CD14-positive monocyte (primary cell): ENCODE measurements around the gene DYSF. TPM values are rescaled to one million over a fixed set of nuclear protein-coding genes. Genes with fewer than 3 reads are reported as not detected.

Experiments
- DNase-seq, 3 donors: peaks; one replicate each; pipeline ENCODE4 v3.0.0-alpha.2; 2011 to 2022
- H2AFZ ChIP-seq: 2 replicates; pipeline ENCODE4 v1.6.0; 2012; ENCODE audit warnings: mild to moderate bottlenecking, low read depth, low read length, inconsistent platforms; ENCODE audit not compliant: insufficient read depth, poor library complexity, severe bottlenecking
- H3K27ac ChIP-seq, 2 donors: 1 replicate in 1 of 2; 2 replicates in 1 of 2; pipeline ENCODE4 v1.5.1; 2012 to 2013; ENCODE audit warnings: low read length in 2 of 2, control low read depth in 1 of 2, inconsistent platforms in 1 of 2, low read depth in 1 of 2, mild to moderate bottlenecking in 1 of 2
- H3K27me3 ChIP-seq, 2 donors: one replicate each; pipeline versions ENCODE4 v1.6.0 to v1.6.1; 2011 to 2013; ENCODE audit warnings: low read length in 2 of 2; ENCODE audit not compliant: control insufficient read depth in 2 of 2, insufficient read depth in 2 of 2
- H3K36me3 ChIP-seq, 2 donors: replicated peaks in 1 of 2; 1 replicate in 1 of 2; 2 replicates in 1 of 2; pipeline versions ENCODE4 v1.5.1 to v1.6.1; 2012 to 2013; ENCODE audit warnings: low read length in 2 of 2, control low read depth in 1 of 2, inconsistent platforms in 1 of 2, mild to moderate bottlenecking in 1 of 2; ENCODE audit not compliant: insufficient read depth in 2 of 2, control insufficient read depth in 1 of 2
- H3K4me1 ChIP-seq, 2 donors: 1 replicate in 1 of 2; 2 replicates in 1 of 2; pipeline versions ENCODE4 v1.5.1 to v1.6.1; 2012 to 2013; ENCODE audit warnings: low read length in 2 of 2, control low read depth in 1 of 2, inconsistent platforms in 1 of 2, mild to moderate bottlenecking in 1 of 2, moderate library complexity in 1 of 2; ENCODE audit not compliant: insufficient read depth in 2 of 2, control insufficient read depth in 1 of 2
- H3K4me2 ChIP-seq: replicated peaks from 2 replicates; pipeline ENCODE3; 2012; ENCODE audit warnings: low read length, moderate library complexity, mild to moderate bottlenecking; ENCODE audit not compliant: poor library complexity, severe bottlenecking; ENCODE audit errors: extremely low read depth
- H3K4me3 ChIP-seq, 3 experiments: fragments of 200-600 bp in 1 of 3; sonication (generic) in 1 of 3; replicated peaks in 1 of 3; 1 replicate in 2 of 3; 2 replicates in 1 of 3; pipeline ENCODE4 v1.5.1; 2011 to 2013; ENCODE audit warnings: low read length in 3 of 3, mild to moderate bottlenecking in 3 of 3, control low read depth in 2 of 3, low read depth in 2 of 3, inconsistent platforms in 1 of 3, moderate library complexity in 1 of 3
- H3K79me2 ChIP-seq: 2 replicates; pipeline ENCODE4 v1.6.0; 2012; ENCODE audit warnings: mild to moderate bottlenecking, control low read depth, inconsistent platforms, low read length, moderate library complexity; ENCODE audit not compliant: insufficient read depth
- H3K9ac ChIP-seq: 2 replicates; pipeline ENCODE4 v1.6.0; 2017; ENCODE audit warnings: low read length, mild to moderate bottlenecking; ENCODE audit not compliant: insufficient read depth, poor library complexity, severe bottlenecking
- H3K9me3 ChIP-seq, 2 donors: replicated peaks in 1 of 2; 1 replicate in 1 of 2; 2 replicates in 1 of 2; pipeline versions ENCODE4 v1.5.1 to v1.6.1; 2012 to 2013; ENCODE audit warnings: low read length in 2 of 2, control low read depth in 1 of 2; ENCODE audit not compliant: control insufficient read depth in 1 of 2, insufficient read depth in 1 of 2
- H4K20me1 ChIP-seq: 2 replicates; pipeline ENCODE4 v1.6.0; 2012; ENCODE audit warnings: mild to moderate bottlenecking, low read length, control low read depth, moderate library complexity; ENCODE audit not compliant: insufficient read depth
- H3K27ac Mint-ChIP-seq, 7 donors: one replicate each; pipeline ENCODE4 v1.8.0; 2020; ENCODE audit warnings: mild to moderate bottlenecking in 7 of 7, mixed read lengths in 7 of 7, moderate library complexity in 6 of 7, inconsistent platforms in 2 of 7
- H3K27me3 Mint-ChIP-seq, 3 donors: one replicate each; pipeline ENCODE4 v1.8.0; 2021 to 2022; ENCODE audit warnings: low read depth in 3 of 3, mild to moderate bottlenecking in 3 of 3, mixed read lengths in 3 of 3, moderate library complexity in 3 of 3, inconsistent platforms in 1 of 3
- H3K36me3 Mint-ChIP-seq, 2 donors: one replicate each; pipeline ENCODE4 v1.8.0; 2020; ENCODE audit warnings: mixed read lengths in 2 of 2, inconsistent platforms in 1 of 2, mild to moderate bottlenecking in 1 of 2
- H3K4me1 Mint-ChIP-seq: one replicate; pipeline ENCODE4 v1.8.0; 2020; ENCODE audit warnings: mild to moderate bottlenecking, mixed read lengths
- H3K4me3 Mint-ChIP-seq, 2 donors: one replicate each; pipeline ENCODE4 v1.8.0; 2020; ENCODE audit warnings: mild to moderate bottlenecking in 2 of 2, mixed read lengths in 2 of 2, moderate library complexity in 1 of 2
- H3K9me3 Mint-ChIP-seq, 7 donors: one replicate each; pipeline ENCODE4 v1.8.0; 2020 to 2022; ENCODE audit warnings: mixed read lengths in 7 of 7, mild to moderate bottlenecking in 6 of 7, moderate library complexity in 6 of 7, inconsistent platforms in 2 of 7
- WGBS: methylation state at CpG from one replicate; pipeline ENCODE4 v1.1.5; 2013; ENCODE audit warnings: missing lambda C conversion rate; ENCODE audit not compliant: insufficient coverage; 5-methylcytosine and 5-hydroxymethylcytosine counted together
- intact Hi-C, 2 donors: fragments of 100-400 bp; cut with micrococcal nuclease; formaldehyde crosslinking; loops; one replicate each; pipeline versions ENCODE4 v1.15.0 to v1.15.1; 2023
- polyA plus RNA-seq, 3 donors: library from polyadenylated mRNA; depleted of rRNA in 1 of 3; unstranded in 2 of 3; stranded (reverse) in 1 of 3; fragments of 300-500 nt in 2 of 3; fragments of >200 nt in 1 of 3; fragmentation: Illumina TruSeq in 2 of 3; gene quantifications; 1 replicate in 2 of 3; 2 replicates in 1 of 3; pipeline ENCODE4 v1.2.3, GENCODE V29; 2012 to 2021
- TF ChIP-seq, protein P1 (sequence below): fragments of 200-600 bp; IDR thresholded peaks from one replicate; pipeline ENCODE4 v1.8.0; 2022; ENCODE audit warnings: antibody characterized with exemption, mild to moderate bottlenecking

DYSF gene
- polyA plus RNA-seq, 3 donors = 16.1 to 72.5 (median 31.2) TPM

DNA sequence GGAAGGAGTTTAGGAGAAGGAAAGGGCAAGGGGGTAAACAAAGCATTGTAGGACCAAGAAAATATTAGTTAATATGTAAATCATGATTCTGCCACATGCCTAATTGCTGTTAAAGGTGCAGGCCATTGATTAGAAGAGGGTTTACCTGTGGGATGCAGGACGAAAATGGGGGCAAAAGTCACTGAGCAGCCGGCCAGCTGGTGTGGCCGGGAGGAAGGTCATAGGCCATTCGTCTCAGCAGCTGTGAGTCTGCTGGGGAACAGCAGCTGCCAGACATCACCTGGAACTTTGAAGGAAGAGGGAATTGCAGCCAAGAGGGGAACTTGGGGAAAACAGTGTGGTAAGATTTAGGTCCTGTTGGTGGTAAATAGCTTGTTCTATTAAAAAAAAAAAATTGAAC lies 184.4 kb downstream of the DYSF start:
- no peaks in the 10 kb centered on the region for H3K9me3 ChIP-seq
- WGBS = 90% methylated on average over 4 of the region's 4 CpGs
- Mint-ChIP-seq H3K36me3 (peaks cover 40 to 50% of the 10 kb centered on the region in 2 donors), H3K27ac (no peak overlapping the region), H3K9me3 (no peaks in the 10 kb centered on the region), H3K4me1 (peaks cover 7% of the 10 kb centered on the region), H3K4me3 (no peak overlapping the region), H3K27me3 (peaks cover 0 to 5% (median 4%) of the 10 kb centered on the region in 3 donors)
- no peaks in the 10 kb centered on the region for H3K27me3 ChIP-seq
- TF ChIP-seq, protein P1, sequence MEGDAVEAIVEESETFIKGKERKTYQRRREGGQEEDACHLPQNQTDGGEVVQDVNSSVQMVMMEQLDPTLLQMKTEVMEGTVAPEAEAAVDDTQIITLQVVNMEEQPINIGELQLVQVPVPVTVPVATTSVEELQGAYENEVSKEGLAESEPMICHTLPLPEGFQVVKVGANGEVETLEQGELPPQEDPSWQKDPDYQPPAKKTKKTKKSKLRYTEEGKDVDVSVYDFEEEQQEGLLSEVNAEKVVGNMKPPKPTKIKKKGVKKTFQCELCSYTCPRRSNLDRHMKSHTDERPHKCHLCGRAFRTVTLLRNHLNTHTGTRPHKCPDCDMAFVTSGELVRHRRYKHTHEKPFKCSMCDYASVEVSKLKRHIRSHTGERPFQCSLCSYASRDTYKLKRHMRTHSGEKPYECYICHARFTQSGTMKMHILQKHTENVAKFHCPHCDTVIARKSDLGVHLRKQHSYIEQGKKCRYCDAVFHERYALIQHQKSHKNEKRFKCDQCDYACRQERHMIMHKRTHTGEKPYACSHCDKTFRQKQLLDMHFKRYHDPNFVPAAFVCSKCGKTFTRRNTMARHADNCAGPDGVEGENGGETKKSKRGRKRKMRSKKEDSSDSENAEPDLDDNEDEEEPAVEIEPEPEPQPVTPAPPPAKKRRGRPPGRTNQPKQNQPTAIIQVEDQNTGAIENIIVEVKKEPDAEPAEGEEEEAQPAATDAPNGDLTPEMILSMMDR = no peak
- H4K20me1 ChIP-seq = peaks cover 83% of the 10 kb centered on the region
- no peak overlapping the region for H3K4me2 ChIP-seq
- no peak for DNase-seq
- no peak overlapping the region for H2AFZ ChIP-seq
- H3K4me1 ChIP-seq = peaks cover 0 to 24% of the 10 kb centered on the region in 2 donors
- H3K36me3 ChIP-seq = peaks cover 11 to 79% of the 10 kb centered on the region in 2 donors
- intact Hi-C loops = no loop called here
- no peak overlapping the region for H3K9ac ChIP-seq
- no peak overlapping the region for H3K4me3 ChIP-seq
- peak overlapping the region in 1 of 2 donors; percentile 58 for H3K27ac ChIP-seq
- H3K79me2 ChIP-seq = no peaks in the 10 kb centered on the region

DNA sequence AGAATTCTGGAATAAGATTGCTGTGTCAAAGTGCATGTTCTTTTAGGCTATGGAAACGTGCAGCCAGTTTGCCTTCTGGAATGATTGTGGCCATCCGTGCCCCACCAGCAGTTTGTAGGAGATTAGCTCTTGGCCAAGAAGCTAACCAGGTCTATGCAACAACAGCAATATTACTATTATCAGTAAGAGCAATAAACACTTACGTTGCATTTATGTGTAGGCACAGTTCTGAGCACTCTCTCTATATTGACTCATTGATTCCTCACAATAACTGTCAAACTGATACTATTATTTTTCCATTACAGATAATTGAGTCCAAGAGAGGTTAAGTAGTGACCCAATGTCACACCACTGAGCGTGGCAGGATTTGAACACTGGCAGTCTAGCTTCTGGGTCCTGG lies 186.4 kb downstream of the DYSF start:
- Histone ChIP-seq H2AFZ (no peak overlapping the region), H3K4me3 (no peak overlapping the region), H3K27ac (no peak overlapping the region), H3K4me1 (peaks cover 0 to 16% of the 10 kb centered on the region in 2 donors), H3K4me2 (no peak overlapping the region), H3K79me2 (no peaks in the 10 kb centered on the region), H3K27me3 (no peaks in the 10 kb centered on the region), H3K36me3 (peaks cover 29 to 79% of the 10 kb centered on the region in 2 donors), H3K9ac (no peak overlapping the region), H4K20me1 (peaks cover 78% of the 10 kb centered on the region), H3K9me3 (no peaks in the 10 kb centered on the region)
- intact Hi-C loops = no loop called here
- Mint-ChIP-seq H3K27ac (peak overlapping the region in 1 of 7 donors; percentile 39), H3K9me3 (no peaks in the 10 kb centered on the region), H3K36me3 (peaks cover 41 to 51% of the 10 kb centered on the region in 2 donors), H3K4me1 (peaks cover 2% of the 10 kb centered on the region), H3K27me3 (peaks cover 0 to 5% (median 0%) of the 10 kb centered on the region in 3 donors), H3K4me3 (no peak overlapping the region)
- DNase-seq = no peak
- TF ChIP-seq, protein P1 = no peak
- no CpG with 5 or more reads among the region's 4 CpGs for WGBS
